Peyer's patch (tissue), 4 donors: ENCODE data around the gene ERI2. TPM values are rescaled to one million over a fixed set of nuclear protein-coding genes. Genes with fewer than 3 reads are reported as not detected.

Source experiments
- DNase-seq, 3 donors: peaks; one replicate each; pipeline ENCODE4 v3.0.0-alpha.2; 2017 to 2019
- H3K27ac ChIP-seq, 4 donors: fragments of 200-600 bp; sonication (generic); one replicate each; pipeline ENCODE4 v1.5.1; 2016 to 2019
- H3K27me3 ChIP-seq, 2 donors: fragments of 200-600 bp; sonication (generic); one replicate each; pipeline ENCODE4 v1.5.1; 2019
- H3K36me3 ChIP-seq, 3 donors: fragments of 200-600 bp; sonication (generic); one replicate each; pipeline ENCODE4 v1.5.1; 2016 to 2019
- H3K4me1 ChIP-seq, 4 donors: fragments of 200-600 bp; sonication (generic); one replicate each; pipeline ENCODE4 v1.5.1; 2016 to 2019
- H3K4me3 ChIP-seq, 4 donors: fragments of 200-600 bp; sonication (generic); 1 replicate in 3 of 4; 2 replicates in 1 of 4; pipeline ENCODE4 v1.5.1; 2016 to 2019; ENCODE audit warnings: mild to moderate bottlenecking in 1 of 4
- H3K9me3 ChIP-seq, 4 donors: fragments of 200-600 bp; sonication (generic); one replicate each; pipeline ENCODE4 v1.5.1; 2016 to 2019; ENCODE audit warnings: mild to moderate bottlenecking in 1 of 4
- POLR2A ChIP-seq, 2 donors: fragments of 450-650 bp; IDR thresholded peaks; one replicate each; pipeline ENCODE4 v1.5.1; 2017; ENCODE audit warnings: antibody characterized with exemption in 2 of 2, mild to moderate bottlenecking in 2 of 2, moderate library complexity in 2 of 2
- total RNA-seq, 4 donors: library from RNA; depleted of rRNA; stranded (reverse); fragments of >200 nt; gene quantifications; one replicate each; pipeline ENCODE4 v1.1.0, GENCODE V29; 2016
- TF ChIP-seq, protein P1 (sequence below), 6 experiments: fragments of 450-650 bp in 4 of 6; fragments of 200-600 bp in 2 of 6; sonication (generic) in 1 of 6; IDR thresholded peaks; one replicate each; pipeline ENCODE4 v1.5.1; 2017 to 2019; ENCODE audit warnings: antibody characterized with exemption in 6 of 6, mild to moderate bottlenecking in 3 of 6, moderate library complexity in 1 of 6

The ERI2 gene
- total RNA-seq, 4 donors from 2014 or later, result 9.1 to 28.2 (median 18.4) TPM

- Histone ChIP-seq H3K9me3 (no peaks in the 10 kb centered on the region), H3K36me3 (no peaks in the 10 kb centered on the region)
- DNase-seq, result no peak
These were observed 17.1 kb downstream of the ERI2 start for GRCh38 chr16:20789130-20789529.

GRCh38 chr16:20784204-20784603 lies 22.1 kb downstream of the ERI2 start:
- Histone ChIP-seq H3K4me3 (no peak overlapping the region), H3K36me3 (peaks cover 0 to 2% (median 0%) of the 10 kb centered on the region in 3 donors), H3K27ac (no peak overlapping the region), H3K27me3 (no peaks in the 10 kb centered on the region), H3K9me3 (no peaks in the 10 kb centered on the region), H3K4me1 (no peaks in the 10 kb centered on the region)
- DNase-seq, result no peak
- TF ChIP-seq POLR2A (IDR thresholded peaks at IDR 0.05), result no peak
- TF ChIP-seq, protein P1, sequence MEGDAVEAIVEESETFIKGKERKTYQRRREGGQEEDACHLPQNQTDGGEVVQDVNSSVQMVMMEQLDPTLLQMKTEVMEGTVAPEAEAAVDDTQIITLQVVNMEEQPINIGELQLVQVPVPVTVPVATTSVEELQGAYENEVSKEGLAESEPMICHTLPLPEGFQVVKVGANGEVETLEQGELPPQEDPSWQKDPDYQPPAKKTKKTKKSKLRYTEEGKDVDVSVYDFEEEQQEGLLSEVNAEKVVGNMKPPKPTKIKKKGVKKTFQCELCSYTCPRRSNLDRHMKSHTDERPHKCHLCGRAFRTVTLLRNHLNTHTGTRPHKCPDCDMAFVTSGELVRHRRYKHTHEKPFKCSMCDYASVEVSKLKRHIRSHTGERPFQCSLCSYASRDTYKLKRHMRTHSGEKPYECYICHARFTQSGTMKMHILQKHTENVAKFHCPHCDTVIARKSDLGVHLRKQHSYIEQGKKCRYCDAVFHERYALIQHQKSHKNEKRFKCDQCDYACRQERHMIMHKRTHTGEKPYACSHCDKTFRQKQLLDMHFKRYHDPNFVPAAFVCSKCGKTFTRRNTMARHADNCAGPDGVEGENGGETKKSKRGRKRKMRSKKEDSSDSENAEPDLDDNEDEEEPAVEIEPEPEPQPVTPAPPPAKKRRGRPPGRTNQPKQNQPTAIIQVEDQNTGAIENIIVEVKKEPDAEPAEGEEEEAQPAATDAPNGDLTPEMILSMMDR (IDR thresholded peaks at IDR 0.05), result no peak

More at GRCh38 chr16:20789130-20789529, 17.1 kb downstream of the ERI2 start:
- Histone ChIP-seq H3K27me3 (no peaks in the 10 kb centered on the region), H3K27ac (no peak overlapping the region), H3K4me3 (no peak overlapping the region), H3K4me1 (no peaks in the 10 kb centered on the region)
- no peak for TF ChIP-seq POLR2A (IDR thresholded peaks at IDR 0.05)
- TF ChIP-seq, protein P1 (IDR thresholded peaks at IDR 0.05), result no peak

DNA sequence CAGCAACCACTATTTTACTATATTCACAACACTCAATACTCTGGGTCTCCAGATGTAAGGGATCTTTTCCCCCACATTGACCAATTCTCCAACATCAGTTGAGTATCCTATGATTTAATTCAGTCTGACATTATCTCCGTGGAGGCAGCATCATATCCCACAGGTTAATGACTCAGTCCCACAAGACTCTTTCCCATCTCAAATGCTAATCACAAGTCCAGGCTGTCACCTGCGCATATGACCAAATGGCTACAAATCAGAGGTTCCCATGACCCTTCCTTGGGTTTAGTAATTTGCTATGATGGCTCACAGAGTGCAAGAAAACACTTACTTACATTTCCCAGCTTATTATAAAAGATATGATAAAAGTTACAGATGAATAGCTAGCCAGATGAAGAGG lies 23.8 kb downstream of the ERI2 start:
- TF ChIP-seq POLR2A (IDR thresholded peaks at IDR 0.05), result no peak
- TF ChIP-seq, protein P1 (IDR thresholded peaks at IDR 0.05), result no peak
- Histone ChIP-seq H3K9me3 (no peaks in the 10 kb centered on the region), H3K36me3 (peaks cover 0 to 9% (median 0%) of the 10 kb centered on the region in 3 donors), H3K4me3 (no peak overlapping the region), H3K4me1 (no peaks in the 10 kb centered on the region), H3K27me3 (no peaks in the 10 kb centered on the region), H3K27ac (no peak overlapping the region)
- DNase-seq, result no peak

- peaks cover 0 to 9% (median 0%) of the 10 kb centered on the region in 3 donors for H3K36me3 ChIP-seq
- H3K27ac ChIP-seq, result no peak overlapping the region
- TF ChIP-seq, protein P1 (IDR thresholded peaks at IDR 0.05), result no peak
- TF ChIP-seq POLR2A (IDR thresholded peaks at IDR 0.05), result no peak
- H3K9me3 ChIP-seq, result no peaks in the 10 kb centered on the region
- no peaks in the 10 kb centered on the region for H3K4me1 ChIP-seq
- DNase-seq, result no peak
- H3K4me3 ChIP-seq, result no peak overlapping the region
- no peaks in the 10 kb centered on the region for H3K27me3 ChIP-seq
These were observed 24.6 kb downstream of the ERI2 start for GRCh38 chr16:20781697-20782096.

- TF ChIP-seq POLR2A (IDR thresholded peaks at IDR 0.05), result no peak
- TF ChIP-seq, protein P1 (IDR thresholded peaks at IDR 0.05), result peak in 4 of 6 experiments; percentile 50 to 60 (median 54)
These were observed 31.4 kb downstream of the ERI2 start for GRCh38 chr16:20774703-20775362.

More at GRCh38 chr16:20774703-20775362, 31.4 kb downstream of the ERI2 start:
- H3K27ac ChIP-seq, result no peak overlapping the region
- peak; percentile 42 to 79 (median 72) for DNase-seq
- no peaks in the 10 kb centered on the region for H3K9me3 ChIP-seq
- H3K4me3 ChIP-seq, result no peak overlapping the region
- no peaks in the 10 kb centered on the region for H3K4me1 ChIP-seq
- no peaks in the 10 kb centered on the region for H3K27me3 ChIP-seq
- H3K36me3 ChIP-seq, result peaks cover 0 to 9% (median 0%) of the 10 kb centered on the region in 3 donors
